ENCODE data around the gene TRERF1.

DNA sequence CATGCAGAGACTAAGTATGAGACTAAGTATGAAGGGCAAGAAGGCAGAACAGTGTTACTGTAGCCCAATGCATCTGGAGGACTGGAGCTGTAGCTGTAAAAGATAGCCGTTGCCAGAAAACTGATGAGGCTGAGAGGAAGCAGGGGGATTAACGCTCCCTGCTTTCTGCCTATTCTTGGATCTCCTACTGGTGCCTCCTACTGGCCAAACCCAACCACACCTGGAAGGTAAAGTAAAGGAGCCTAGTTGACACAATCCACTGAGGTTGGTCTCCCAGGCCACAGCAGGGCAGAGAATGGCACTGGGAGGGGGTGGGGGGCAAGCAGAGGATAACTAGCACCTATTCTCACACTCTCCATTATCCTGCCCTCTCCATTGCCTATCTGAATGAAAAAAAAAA, 129.1 kb downstream of the TRERF1 start:
- no peak for TF ChIP-seq EZH2 (IDR thresholded peaks at IDR 0.05)
- TF ChIP-seq POLR2AphosphoS5 (IDR thresholded peaks at IDR 0.05; ENCODE audit: borderline replicate concordance, low read depth, low read length): no peak

Measured in SK-N-MC (cell line).